Panc1 (cell line): ENCODE results near the gene HYDIN. TPM values are rescaled to one million over a fixed set of nuclear protein-coding genes. Genes with fewer than 3 reads are reported as not detected.

Experiments used
- ATAC-seq: fragments of 200-7000 bp; cut with Tn5 transposase; 2 replicates; pipeline ENCODE4 v1.9.1; 2020; ENCODE audit warnings: mild to moderate bottlenecking, moderate library complexity
- BruUV-seq: library from RNA; stranded (reverse); fragments of 400-500 nt; replicated peaks from 2 replicates; lab custom pipeline; 2021; lab: Mats Ljungman, UMichigan
- CTCF ChIA-PET: fragments of 300-600 bp; sonication (Branson Sonifier 250); formaldehyde crosslinking; loops from one replicate; lab custom pipeline; 2022; ENCODE audit warnings: antibody characterized with exemption; lab: Charles Lee
- POLR2A ChIA-PET: fragments of 300-600 bp; sonication (Branson Sonifier 250); formaldehyde crosslinking; loops from one replicate; lab custom pipeline; 2022; ENCODE audit warnings: antibody characterized with exemption; lab: Charles Lee
- DNase-seq: peaks from one replicate; pipeline ENCODE4 v3.0.0-alpha.2; 2010; ENCODE audit warnings: low read depth, low spot score
- H3K27ac ChIP-seq: 2 replicates; pipeline ENCODE4 v1.5.1; 2011; ENCODE audit warnings: mild to moderate bottlenecking, low read length, inconsistent platforms
- H3K27me3 ChIP-seq: fragments of 200-500 bp; sonication (Bioruptor generic); 2 replicates; pipeline ENCODE4 v1.6.0; 2014; ENCODE audit warnings: low read length, inconsistent platforms; ENCODE audit not compliant: control insufficient read depth, insufficient read depth
- H3K36me3 ChIP-seq: fragments of 200-500 bp; sonication (Bioruptor generic); 2 replicates; pipeline ENCODE4 v1.5.1; 2014; ENCODE audit warnings: inconsistent platforms, mild to moderate bottlenecking, low read length, moderate library complexity; ENCODE audit not compliant: control insufficient read depth, insufficient read depth
- H3K4me1 ChIP-seq: 2 replicates; pipeline ENCODE4 v1.5.1; 2011; ENCODE audit warnings: inconsistent platforms, mild to moderate bottlenecking, low read length, moderate library complexity; ENCODE audit not compliant: control insufficient read depth, insufficient read depth
- H3K4me3 ChIP-seq, 2 experiments: 2 replicates each; pipeline ENCODE4 v1.5.1; 2011 to 2012; ENCODE audit warnings: low read depth in 2 of 2, low read length in 2 of 2, mild to moderate bottlenecking in 2 of 2, inconsistent platforms in 1 of 2, moderate library complexity in 1 of 2
- H3K9me3 ChIP-seq: fragments of 200-500 bp; sonication (Bioruptor generic); 2 replicates; pipeline ENCODE4 v1.5.1; 2014; ENCODE audit warnings: low read depth, mild to moderate bottlenecking, inconsistent platforms, low read length, moderate library complexity; ENCODE audit not compliant: control insufficient read depth, insufficient read depth
- POLR2AphosphoS5 ChIP-seq: IDR thresholded peaks from 2 replicates; pipeline ENCODE4 v1.6.1; 2012; ENCODE audit warnings: mild to moderate bottlenecking, low read depth, low read length, moderate library complexity
- SIN3A ChIP-seq: IDR thresholded peaks from 2 replicates; pipeline ENCODE4 v1.6.1; 2012; ENCODE audit warnings: low read depth, mild to moderate bottlenecking, low read length, moderate library complexity, borderline replicate concordance; ENCODE audit not compliant: insufficient read depth
- TCF7L2 ChIP-seq: IDR thresholded peaks from 2 replicates; pipeline ENCODE4 v1.6.1; 2011; ENCODE audit warnings: mild to moderate bottlenecking, low read depth, low read length, inconsistent platforms
- in situ Hi-C: cut with HindIII; loops from 2 replicates; pipeline ENCODE4 v1.10.0; 2016; ENCODE audit warnings: low sequenced_read_pairs, low pct_unique_long_range_greater_than_20kb
- intact Hi-C: fragments of 100-400 bp; cut with micrococcal nuclease; formaldehyde crosslinking; loops from one replicate; pipeline ENCODE4 v1.10.0; 2022; ENCODE audit not compliant: unreplicated experiment
- total RNA-seq: library from RNA; stranded (reverse); gene quantifications from one replicate; pipeline ENCODE4 v1.2.1, GENCODE V29; 2021; ENCODE audit not compliant: unreplicated experiment
- TF ChIP-seq, protein P1 (sequence below), 2 experiments: IDR thresholded peaks; 2 replicates each; pipeline ENCODE4 v1.6.1; 2011 to 2012; ENCODE audit warnings: low read depth in 2 of 2, control low read depth in 1 of 2, low read length in 1 of 2, mild to moderate bottlenecking in 1 of 2, moderate library complexity in 1 of 2; ENCODE audit not compliant: insufficient read depth in 1 of 2
- TF ChIP-seq, protein P2 (sequence below): fragments of 450-650 bp; IDR thresholded peaks from 2 replicates; pipeline ENCODE4 v1.5.1; 2017; ENCODE audit warnings: mild to moderate bottlenecking

Gene HYDIN
- total RNA-seq, 1 experiment from 2014 or later: 0.80 TPM

DNA sequence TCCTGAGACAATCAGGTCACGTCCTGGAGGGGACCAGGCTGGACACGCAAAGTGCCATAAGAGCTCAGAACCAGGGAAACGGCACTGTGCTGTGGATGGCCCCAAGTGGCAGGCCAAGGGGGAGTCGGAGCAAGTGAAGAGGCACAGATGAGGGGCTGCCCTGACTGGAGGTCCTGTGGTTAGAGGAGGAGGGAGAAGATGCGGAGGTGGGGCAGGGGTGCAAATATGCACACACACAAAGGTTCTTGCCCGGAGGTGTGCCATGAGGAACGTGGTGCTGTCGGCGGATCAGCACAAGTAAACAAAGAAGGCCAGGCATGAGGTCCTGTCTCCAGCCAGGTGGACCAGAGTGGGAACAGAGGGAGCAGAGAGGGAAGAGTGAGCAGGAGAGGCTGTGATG, 453.0 kb downstream of the HYDIN start:
- BruUV-seq: no TSS peak
- in situ Hi-C loops: no loop called here
- no peaks in the 10 kb centered on the region for H3K27me3 ChIP-seq
- H3K36me3 ChIP-seq: no peaks in the 10 kb centered on the region; the same call in 1 of the 2 replicates
- ChIA-PET CTCF (no interaction called here), POLR2A (no interaction called here)
- DNase-seq (no peak), ATAC-seq (no peak)
- no peaks in the 10 kb centered on the region for H3K4me1 ChIP-seq
- intact Hi-C loops: no loop called here
- TF ChIP-seq, protein P1, sequence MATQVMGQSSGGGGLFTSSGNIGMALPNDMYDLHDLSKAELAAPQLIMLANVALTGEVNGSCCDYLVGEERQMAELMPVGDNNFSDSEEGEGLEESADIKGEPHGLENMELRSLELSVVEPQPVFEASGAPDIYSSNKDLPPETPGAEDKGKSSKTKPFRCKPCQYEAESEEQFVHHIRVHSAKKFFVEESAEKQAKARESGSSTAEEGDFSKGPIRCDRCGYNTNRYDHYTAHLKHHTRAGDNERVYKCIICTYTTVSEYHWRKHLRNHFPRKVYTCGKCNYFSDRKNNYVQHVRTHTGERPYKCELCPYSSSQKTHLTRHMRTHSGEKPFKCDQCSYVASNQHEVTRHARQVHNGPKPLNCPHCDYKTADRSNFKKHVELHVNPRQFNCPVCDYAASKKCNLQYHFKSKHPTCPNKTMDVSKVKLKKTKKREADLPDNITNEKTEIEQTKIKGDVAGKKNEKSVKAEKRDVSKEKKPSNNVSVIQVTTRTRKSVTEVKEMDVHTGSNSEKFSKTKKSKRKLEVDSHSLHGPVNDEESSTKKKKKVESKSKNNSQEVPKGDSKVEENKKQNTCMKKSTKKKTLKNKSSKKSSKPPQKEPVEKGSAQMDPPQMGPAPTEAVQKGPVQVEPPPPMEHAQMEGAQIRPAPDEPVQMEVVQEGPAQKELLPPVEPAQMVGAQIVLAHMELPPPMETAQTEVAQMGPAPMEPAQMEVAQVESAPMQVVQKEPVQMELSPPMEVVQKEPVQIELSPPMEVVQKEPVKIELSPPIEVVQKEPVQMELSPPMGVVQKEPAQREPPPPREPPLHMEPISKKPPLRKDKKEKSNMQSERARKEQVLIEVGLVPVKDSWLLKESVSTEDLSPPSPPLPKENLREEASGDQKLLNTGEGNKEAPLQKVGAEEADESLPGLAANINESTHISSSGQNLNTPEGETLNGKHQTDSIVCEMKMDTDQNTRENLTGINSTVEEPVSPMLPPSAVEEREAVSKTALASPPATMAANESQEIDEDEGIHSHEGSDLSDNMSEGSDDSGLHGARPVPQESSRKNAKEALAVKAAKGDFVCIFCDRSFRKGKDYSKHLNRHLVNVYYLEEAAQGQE (IDR thresholded peaks at IDR 0.05; ENCODE audit: insufficient read depth in 1 of 2, low read depth in 2 of 2, low read length in 1 of 2): no peak
- TF ChIP-seq SIN3A (no peak), TCF7L2 (no peak), POLR2AphosphoS5 (no peak)
- TF ChIP-seq, protein P2, sequence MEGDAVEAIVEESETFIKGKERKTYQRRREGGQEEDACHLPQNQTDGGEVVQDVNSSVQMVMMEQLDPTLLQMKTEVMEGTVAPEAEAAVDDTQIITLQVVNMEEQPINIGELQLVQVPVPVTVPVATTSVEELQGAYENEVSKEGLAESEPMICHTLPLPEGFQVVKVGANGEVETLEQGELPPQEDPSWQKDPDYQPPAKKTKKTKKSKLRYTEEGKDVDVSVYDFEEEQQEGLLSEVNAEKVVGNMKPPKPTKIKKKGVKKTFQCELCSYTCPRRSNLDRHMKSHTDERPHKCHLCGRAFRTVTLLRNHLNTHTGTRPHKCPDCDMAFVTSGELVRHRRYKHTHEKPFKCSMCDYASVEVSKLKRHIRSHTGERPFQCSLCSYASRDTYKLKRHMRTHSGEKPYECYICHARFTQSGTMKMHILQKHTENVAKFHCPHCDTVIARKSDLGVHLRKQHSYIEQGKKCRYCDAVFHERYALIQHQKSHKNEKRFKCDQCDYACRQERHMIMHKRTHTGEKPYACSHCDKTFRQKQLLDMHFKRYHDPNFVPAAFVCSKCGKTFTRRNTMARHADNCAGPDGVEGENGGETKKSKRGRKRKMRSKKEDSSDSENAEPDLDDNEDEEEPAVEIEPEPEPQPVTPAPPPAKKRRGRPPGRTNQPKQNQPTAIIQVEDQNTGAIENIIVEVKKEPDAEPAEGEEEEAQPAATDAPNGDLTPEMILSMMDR: no peak
- H3K9me3 ChIP-seq: no peaks in the 10 kb centered on the region
- H3K27ac ChIP-seq: no peak overlapping the region
- H3K4me3 ChIP-seq: no peak overlapping the region

DNA sequence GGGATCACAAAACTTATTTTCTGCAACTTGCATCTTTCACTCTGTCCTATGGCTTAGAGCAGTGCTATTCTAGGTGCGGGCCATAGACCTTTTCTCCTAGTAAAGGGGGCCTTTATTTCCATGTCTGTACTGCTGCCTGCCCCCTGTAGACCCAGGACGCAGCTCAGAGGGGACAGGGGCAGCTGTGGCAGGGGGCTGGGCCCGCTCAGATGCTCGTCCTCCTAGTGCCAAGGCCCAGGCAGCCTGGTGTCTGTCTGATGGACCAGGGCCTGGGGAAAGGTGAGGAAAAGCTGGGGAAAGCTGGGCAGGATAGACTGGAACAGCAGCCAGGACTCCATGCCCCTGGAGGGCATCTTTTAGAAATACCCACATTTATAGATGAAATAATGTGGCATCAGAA, 455.1 kb downstream of the HYDIN start:
- Histone ChIP-seq H3K27ac (no peak overlapping the region), H3K36me3 (no peaks in the 10 kb centered on the region; the same call in 1 of the 2 replicates), H3K4me3 (no peak overlapping the region), H3K9me3 (no peaks in the 10 kb centered on the region), H3K27me3 (no peaks in the 10 kb centered on the region), H3K4me1 (no peaks in the 10 kb centered on the region)
- POLR2A ChIA-PET: no interaction called here
- intact Hi-C loops (no loop called here), in situ Hi-C loops (no loop called here)
- no TSS peak for BruUV-seq
- TF ChIP-seq, protein P2: no peak
- TF ChIP-seq, protein P1 (IDR thresholded peaks at IDR 0.05; ENCODE audit: insufficient read depth in 1 of 2, low read depth in 2 of 2, low read length in 1 of 2): no peak
- TF ChIP-seq POLR2AphosphoS5: no peak
- no peak for TF ChIP-seq SIN3A
- no peak for TF ChIP-seq TCF7L2
- CTCF ChIA-PET: no interaction called here
- DNase-seq (no peak), ATAC-seq (no peak)
